Trophoblast cell (in vitro differentiated cells and primary cell): ENCODE measurements around the gene KLHL18.
"Not testable (repeated sequence)": the region's sequence is repeated elsewhere in the genome, so short reads cannot be mapped to it uniquely, and the experiment has no call there.

Experiments
- DNase-seq, 2 donors: peaks; one replicate each; pipeline ENCODE4 v3.0.0-alpha.2; 2016
- H2AFZ ChIP-seq: 2 replicates; pipeline ENCODE4 v1.6.1; 2013; ENCODE audit warnings: low read length, moderate library complexity, mild to moderate bottlenecking; ENCODE audit not compliant: insufficient read depth, poor library complexity
- H2AK5ac ChIP-seq: 2 replicates; pipeline ENCODE4 v1.6.1; 2013; ENCODE audit warnings: mild to moderate bottlenecking, low read length
- H2BK120ac ChIP-seq: 2 replicates; pipeline ENCODE4 v1.6.1; 2013; ENCODE audit warnings: low read length, mild to moderate bottlenecking, moderate library complexity; ENCODE audit not compliant: insufficient read depth, poor library complexity
- H2BK12ac ChIP-seq: 2 replicates; pipeline ENCODE4 v1.6.1; 2013; ENCODE audit warnings: mild to moderate bottlenecking, low read length, moderate library complexity
- H2BK5ac ChIP-seq: 2 replicates; pipeline ENCODE4 v1.6.1; 2013; ENCODE audit warnings: low read length, low read depth, moderate library complexity, mild to moderate bottlenecking; ENCODE audit not compliant: poor library complexity
- H3K14ac ChIP-seq: 2 replicates; pipeline ENCODE4 v1.6.1; 2013; ENCODE audit warnings: mild to moderate bottlenecking, low read length
- H3K18ac ChIP-seq: 2 replicates; pipeline ENCODE4 v1.6.1; 2013; ENCODE audit warnings: mild to moderate bottlenecking, low read length
- H3K23ac ChIP-seq: 2 replicates; pipeline ENCODE4 v1.6.1; 2013; ENCODE audit warnings: low read length
- H3K27ac ChIP-seq: 2 replicates; pipeline ENCODE4 v1.5.1; 2013; ENCODE audit warnings: low read depth, mild to moderate bottlenecking, inconsistent platforms, low read length, moderate library complexity
- H3K27me3 ChIP-seq: 2 replicates; pipeline ENCODE4 v1.6.1; 2013; ENCODE audit warnings: inconsistent platforms, mild to moderate bottlenecking, low read length, moderate library complexity; ENCODE audit not compliant: insufficient read depth
- H3K36me3 ChIP-seq, 2 experiments: 1 replicate in 1 of 2; 2 replicates in 1 of 2; pipeline ENCODE4 v1.6.1; 2013; ENCODE audit warnings: low read length in 2 of 2, mild to moderate bottlenecking in 2 of 2, moderate library complexity in 1 of 2; ENCODE audit not compliant: insufficient read depth in 2 of 2, control insufficient read depth in 1 of 2
- H3K4ac ChIP-seq: 2 replicates; pipeline ENCODE4 v1.6.1; 2013; ENCODE audit warnings: low read depth, mild to moderate bottlenecking, low read length, moderate library complexity
- H3K4me1 ChIP-seq, 2 experiments: 1 replicate in 1 of 2; 2 replicates in 1 of 2; pipeline ENCODE4 v1.6.1; 2013; ENCODE audit warnings: low read length in 2 of 2, mild to moderate bottlenecking in 2 of 2, moderate library complexity in 1 of 2; ENCODE audit not compliant: insufficient read depth in 2 of 2, control insufficient read depth in 1 of 2
- H3K4me2 ChIP-seq: 2 replicates; pipeline ENCODE4 v1.6.1; 2013; ENCODE audit warnings: inconsistent platforms, mild to moderate bottlenecking, low read length, moderate library complexity
- H3K4me3 ChIP-seq: 2 replicates; pipeline ENCODE4 v1.5.1; 2013; ENCODE audit warnings: mild to moderate bottlenecking, low read depth, low read length, inconsistent platforms
- H3K79me1 ChIP-seq: one replicate; pipeline ENCODE4 v1.6.1; 2013; ENCODE audit warnings: low read length
- H3K79me2 ChIP-seq: 2 replicates; pipeline ENCODE4 v1.6.1; 2013; ENCODE audit warnings: low read length, mild to moderate bottlenecking; ENCODE audit not compliant: control insufficient read depth, insufficient read depth, poor library complexity
- H3K9ac ChIP-seq: 2 replicates; pipeline ENCODE4 v1.6.1; 2013; ENCODE audit warnings: mild to moderate bottlenecking, low read length
- H3K9me3 ChIP-seq: 2 replicates; pipeline ENCODE4 v1.6.1; 2013; ENCODE audit warnings: low read depth, mild to moderate bottlenecking, control low read depth, inconsistent platforms, low read length; ENCODE audit not compliant: insufficient read depth
- H4K12ac ChIP-seq: 2 replicates; pipeline ENCODE4 v1.6.1; 2013; ENCODE audit warnings: low read depth, mild to moderate bottlenecking, low read length, moderate library complexity
- H4K8ac ChIP-seq: 2 replicates; pipeline ENCODE4 v1.6.1; 2013; ENCODE audit warnings: low read depth, mild to moderate bottlenecking, low read length, moderate library complexity
- H4K91ac ChIP-seq: one replicate; pipeline ENCODE4 v1.6.1; 2013; ENCODE audit warnings: low read depth, mild to moderate bottlenecking, low read length, moderate library complexity
- WGBS: extraction: QIAGEN DNeasy Blood & Tissue Kit; methylation state at CpG from one replicate; pipeline ENCODE4 v1.1.7; 2013; ENCODE audit warnings: missing lambda C conversion rate; ENCODE audit not compliant: insufficient read length, insufficient coverage; ENCODE audit errors: extremely low coverage; 5-methylcytosine and 5-hydroxymethylcytosine counted together

Gene KLHL18

GRCh38 chr3:47314056-47314764, 31.5 kb downstream of the KLHL18 start:
- Histone ChIP-seq H3K4me1 (no peaks in the 10 kb centered on the region), H3K36me3 (peaks cover 0 to 1% of the 10 kb centered on the region in 2 experiments), H3K79me2 (no peaks in the 10 kb centered on the region), H2BK5ac (no peak overlapping the region), H3K9me3 (peaks cover 2% of the 10 kb centered on the region), H3K18ac (no peak overlapping the region), H3K4me3 (no peak overlapping the region), H2AFZ (no peak overlapping the region), H2BK120ac (no peak overlapping the region), H4K91ac (no peak overlapping the region), H2AK5ac (no peak overlapping the region), H3K23ac (no peak overlapping the region), H2BK12ac (no peak overlapping the region), H3K9ac (no peak overlapping the region), H4K12ac (no peak overlapping the region), H3K27ac (no peak overlapping the region), H3K79me1 (no peaks in the 10 kb centered on the region), H3K4ac (no peak overlapping the region), H3K4me2 (no peak overlapping the region), H3K14ac (no peak overlapping the region), H3K27me3 (no peaks in the 10 kb centered on the region), H4K8ac (no peak overlapping the region)
- DNase-seq: no peak
- WGBS: no CpG with 5 or more reads among the region's 8 CpGs

DNA sequence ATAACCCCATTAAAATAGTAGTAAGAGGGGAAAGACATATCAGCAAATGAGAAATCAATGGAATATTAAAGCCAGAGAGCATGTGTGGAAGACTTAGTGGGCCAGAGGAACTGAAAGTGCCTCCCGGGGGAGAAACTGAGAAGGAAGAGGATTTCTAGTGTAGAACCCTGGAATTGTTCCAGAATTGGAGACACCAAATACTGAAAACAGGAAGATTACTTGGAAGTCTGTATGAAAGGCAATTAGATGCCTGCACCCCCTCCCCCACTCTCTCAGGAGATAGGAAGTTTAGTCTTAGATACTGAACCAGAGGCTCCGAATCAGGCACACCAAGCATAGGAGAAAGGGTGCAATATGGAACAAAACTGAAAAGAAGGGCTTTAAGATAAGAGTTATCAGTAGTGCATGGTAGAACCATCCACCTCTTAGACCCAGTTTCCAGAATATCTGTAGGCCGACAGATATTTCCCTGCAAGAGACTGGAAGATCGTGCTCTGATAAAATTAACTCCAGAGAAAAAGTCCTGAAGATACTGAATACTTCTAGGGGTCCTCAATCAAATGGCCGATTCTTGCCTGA, 32.4 kb downstream of the KLHL18 start:
- Histone ChIP-seq H3K27ac (no peak overlapping the region), H3K4me2 (no peak overlapping the region), H4K12ac (no peak overlapping the region), H3K4ac (no peak overlapping the region), H3K14ac (no peak overlapping the region), H3K4me1 (no peaks in the 10 kb centered on the region), H2BK120ac (no peak overlapping the region), H2AFZ (no peak overlapping the region), H4K91ac (no peak overlapping the region), H3K79me2 (no peaks in the 10 kb centered on the region), H3K27me3 (no peaks in the 10 kb centered on the region), H3K79me1 (no peaks in the 10 kb centered on the region), H3K18ac (no peak overlapping the region), H4K8ac (no peak overlapping the region), H2BK12ac (no peak overlapping the region), H3K36me3 (peaks cover 0 to 3% of the 10 kb centered on the region in 2 experiments), H2AK5ac (no peak overlapping the region), H3K4me3 (no peak overlapping the region), H3K9me3 (no peaks in the 10 kb centered on the region), H3K23ac (no peak overlapping the region), H2BK5ac (no peak overlapping the region), H3K9ac (no peak overlapping the region)
- no peak for DNase-seq
- no CpG with 5 or more reads among the region's 5 CpGs for WGBS

- peaks cover 0 to 12% of the 10 kb centered on the region in 2 experiments for H3K36me3 ChIP-seq
- not testable (repeated sequence) for H3K4ac ChIP-seq, H2BK120ac ChIP-seq, H3K27ac ChIP-seq, H4K12ac ChIP-seq, H2BK12ac ChIP-seq, H3K9ac ChIP-seq, H3K4me1 ChIP-seq, H3K4me2 ChIP-seq, H3K23ac ChIP-seq, H4K8ac ChIP-seq, H3K14ac ChIP-seq, H3K4me3 ChIP-seq, H2AFZ ChIP-seq, H4K91ac ChIP-seq, H3K18ac ChIP-seq, H2AK5ac ChIP-seq, H2BK5ac ChIP-seq, H3K79me1 ChIP-seq, H3K27me3 ChIP-seq, H3K9me3 ChIP-seq, H3K79me2 ChIP-seq
- peak; percentile 40 to 72 for DNase-seq
- no CpG with 5 or more reads among the region's 1 CpG for WGBS
These were observed 33.4 kb downstream of the KLHL18 start for GRCh38 chr3:47316151-47316550.

- DNase-seq: no peak
- Histone ChIP-seq H3K27me3 (no peaks in the 10 kb centered on the region), H3K14ac (no peak overlapping the region), H3K4me1 (peaks cover 6% of the 10 kb centered on the region in 2 experiments), H3K9ac (no peak overlapping the region), H3K18ac (no peak overlapping the region), H3K23ac (no peak overlapping the region), H3K36me3 (peaks cover 3 to 17% of the 10 kb centered on the region in 2 experiments), H3K27ac (no peak overlapping the region), H2AK5ac (no peak overlapping the region), H4K12ac (no peak overlapping the region), H3K4ac (no peak overlapping the region), H3K9me3 (no peaks in the 10 kb centered on the region), H2BK120ac (no peak overlapping the region), H3K79me1 (no peaks in the 10 kb centered on the region), H2BK12ac (no peak overlapping the region), H2AFZ (no peak overlapping the region), H2BK5ac (no peak overlapping the region), H3K4me3 (no peak overlapping the region), H4K91ac (no peak overlapping the region), H3K4me2 (no peak overlapping the region), H3K79me2 (no peaks in the 10 kb centered on the region), H4K8ac (no peak overlapping the region)
- no CpG with 5 or more reads among the region's 1 CpG for WGBS
These were observed 36.2 kb downstream of the KLHL18 start for GRCh38 chr3:47318916-47319315.
